HepG2 (cell line): ENCODE measurements around the gene CFAP91. TPM values are rescaled to one million over a fixed set of nuclear protein-coding genes. Genes with fewer than 3 reads are reported as not detected.

Source experiments
- ATAC-seq: fragments of 200-7000 bp; cut with Tn5 transposase; 3 replicates; pipeline ENCODE4 v1.9.1; 2020; ENCODE audit warnings: mild to moderate bottlenecking, moderate library complexity
- BruUV-seq: library from RNA; stranded (reverse); fragments of 400-500 nt; replicated peaks from 2 replicates; lab custom pipeline; 2021; lab: Mats Ljungman, UMichigan
- CTCF ChIA-PET: fragments of 300-600 bp; formaldehyde crosslinking; extraction: SDS; loops from one replicate; lab custom pipeline; 2021; ENCODE audit warnings: low total read pairs, inconsistent platforms, low intra/inter-chr PET ratio; lab: Yijun Ruan, JAX
- POLR2A ChIA-PET: fragments of 350-600 bp; sonication (Branson Sonifier 250); formaldehyde crosslinking; loops from one replicate; lab custom pipeline; 2020; ENCODE audit warnings: antibody characterized with exemption, inconsistent platforms; lab: Yijun Ruan, JAX
- DNase-seq: peaks from one replicate; pipeline ENCODE4 v3.0.0-alpha.2; 2015; ENCODE audit warnings: low spot score
- FAIRE-seq: peaks from 3 replicates; lab custom pipeline; 2011; peaks lifted over from hg19 to GRCh38; lab: Jason Lieb, UNC
- H2AFZ ChIP-seq: one replicate; pipeline ENCODE4 v1.6.1; 2011; ENCODE audit warnings: low read length, inconsistent platforms
- H3K27ac ChIP-seq: fragments of 300-600 bp; 3 replicates; pipeline ENCODE4 v1.8.0; 2011; ENCODE audit warnings: mixed run types, mild to moderate bottlenecking, mixed read lengths, low read length, inconsistent platforms; ENCODE audit not compliant: insufficient read depth; ENCODE audit errors: extremely low read length
- H3K27me3 ChIP-seq, 2 experiments: fragments of 200-600 bp in 1 of 2; 2 replicates in 1 of 2; 3 replicates in 1 of 2; pipeline versions ENCODE4 v1.6.0 to v1.8.0; 2011; ENCODE audit warnings: low read length in 2 of 2, mild to moderate bottlenecking in 2 of 2, moderate library complexity in 2 of 2, inconsistent platforms in 1 of 2; ENCODE audit not compliant: insufficient read depth in 2 of 2, control insufficient read depth in 1 of 2
- H3K36me3 ChIP-seq, 2 experiments: fragments of 200-600 bp in 1 of 2; replicated peaks in 1 of 2; 2 replicates in 1 of 2; 3 replicates in 1 of 2; pipeline versions ENCODE4 v1.5.1 to v1.8.0; 2011; ENCODE audit warnings: low read length in 2 of 2, inconsistent platforms in 1 of 2; ENCODE audit not compliant: insufficient read depth in 2 of 2, control insufficient read depth in 1 of 2
- H3K4me1 ChIP-seq: 2 replicates; pipeline ENCODE4 v1.5.1; 2012; ENCODE audit warnings: low read length, inconsistent platforms; ENCODE audit not compliant: insufficient read depth
- H3K4me2 ChIP-seq: 2 replicates; pipeline ENCODE4 v1.6.0; 2011; ENCODE audit warnings: low read depth, low read length, inconsistent platforms
- H3K4me3 ChIP-seq, 3 experiments: fragments of 200-600 bp in 1 of 3; sonication (generic), shearing (Covaris generic) in 1 of 3; replicated peaks in 1 of 3; 2 replicates each; pipeline ENCODE4 v1.5.1; 2011 to 2016; ENCODE audit warnings: low read length in 3 of 3, inconsistent platforms in 2 of 3, low read depth in 2 of 3, mild to moderate bottlenecking in 2 of 3, control low read depth in 1 of 3, mixed read lengths in 1 of 3; ENCODE audit not compliant: insufficient read depth in 1 of 3
- H3K79me2 ChIP-seq: one replicate; pipeline ENCODE4 v1.6.1; 2011; ENCODE audit warnings: low read length, inconsistent platforms; ENCODE audit not compliant: insufficient read depth
- H3K9ac ChIP-seq: 2 replicates; pipeline ENCODE4 v1.6.0; 2011; ENCODE audit warnings: mild to moderate bottlenecking, low read depth, low read length, inconsistent platforms; ENCODE audit not compliant: insufficient read depth
- H3K9me3 ChIP-seq: 2 replicates; pipeline ENCODE4 v1.5.1; 2012; ENCODE audit warnings: mild to moderate bottlenecking, low read length
- H4K20me1 ChIP-seq: 2 replicates; pipeline ENCODE4 v1.6.0; 2011; ENCODE audit warnings: inconsistent platforms, mild to moderate bottlenecking, low read length, moderate library complexity; ENCODE audit not compliant: insufficient read depth
- HNRNPH1 ChIP-seq: fragments of 200-400 bp; formaldehyde crosslinking; optimal IDR thresholded peaks from 2 replicates; pipeline ENCODE3; 2017; ENCODE audit warnings: mild to moderate bottlenecking, low read depth, low read length
- SALL1 ChIP-seq: sonication (generic); formaldehyde crosslinking; IDR thresholded peaks from 2 replicates; pipeline ENCODE4 v1.8.0; 2022; ENCODE audit warnings: mild to moderate bottlenecking, missing genetic modification reagents
- SKI ChIP-seq: fragments of 450-650 bp; IDR thresholded peaks from one replicate; pipeline ENCODE4 v1.6.1; 2018; ENCODE audit warnings: mild to moderate bottlenecking; ENCODE audit not compliant: partially characterized antibody
- SMAD1 ChIP-seq: sonication (generic); formaldehyde crosslinking; IDR thresholded peaks from 2 replicates; pipeline ENCODE4 v1.4.0; 2020; ENCODE audit warnings: missing genetic modification reagents, low read depth, mild to moderate bottlenecking, borderline replicate concordance
- WIZ ChIP-seq: sonication (generic); formaldehyde crosslinking; IDR thresholded peaks from 2 replicates; pipeline ENCODE4 v1.5.1; 2020; ENCODE audit warnings: mild to moderate bottlenecking, missing genetic modification reagents
- ZNF33B ChIP-seq: sonication (generic); formaldehyde crosslinking; IDR thresholded peaks from 2 replicates; pipeline ENCODE4 v1.5.1; 2020; ENCODE audit warnings: mild to moderate bottlenecking, missing genetic modification reagents
- ZNF703 ChIP-seq: sonication (generic); formaldehyde crosslinking; IDR thresholded peaks from 2 replicates; pipeline ENCODE4 v1.5.1; 2020; ENCODE audit warnings: missing genetic modification reagents, mild to moderate bottlenecking, moderate library complexity, borderline replicate concordance
- ZNF709 ChIP-seq: sonication (generic); formaldehyde crosslinking; IDR thresholded peaks from 2 replicates; pipeline ENCODE4 v1.5.0; 2020; ENCODE audit warnings: mild to moderate bottlenecking, missing genetic modification reagents
- WGBS: methylation state at CpG from one replicate; pipeline ENCODE4 v1.1.6; 2017; ENCODE audit warnings: low lambda C conversion rate; 5-methylcytosine and 5-hydroxymethylcytosine counted together
- in situ Hi-C: cut with HindIII; loops from 2 replicates; pipeline ENCODE4 v1.10.0; 2017; ENCODE audit warnings: low pct_unique_long_range_greater_than_20kb; ENCODE audit not compliant: extremely low pct_ligation_motif_present
- intact Hi-C: fragments of 100-400 bp; cut with micrococcal nuclease; formaldehyde crosslinking; loops from one replicate; pipeline ENCODE4 v1.10.0; 2022; ENCODE audit not compliant: unreplicated experiment
- polyA plus RNA-seq, 8 experiments: library from polyadenylated mRNA; depleted of rRNA in 3 of 8; stranded (reverse) in 7 of 8; unstranded in 1 of 8; fragments of >200 nt; fragmentation: Illumina TruSeq in 4 of 8; extraction: Trizol in 4 of 8; gene quantifications; 2 replicates each; pipeline versions ENCODE4 v1.2.1 to v1.2.3, GENCODE V29; 2011 to 2016; ENCODE audit warnings: low read depth in 4 of 8, missing spikeins in 1 of 8, mixed read lengths in 1 of 8; ENCODE audit not compliant: insufficient read depth in 1 of 8
- total RNA-seq, 5 experiments: library from RNA; depleted of rRNA; stranded (reverse); fragments of >200 nt; fragmentation: Illumina TruSeq; extraction: Trizol; gene quantifications; 2 replicates each; pipeline ENCODE4 v1.2.3, GENCODE V29; 2016; ENCODE audit warnings: low read depth in 1 of 5
- TF ChIP-seq, protein P1 (sequence below): conservative IDR thresholded peaks from 2 replicates; pipeline ENCODE4 v1.6.1; 2018; ENCODE audit warnings: missing genetic modification reagents

The CFAP91 gene
- total and polyA plus RNA-seq, 2 of the 13 experiments (the other 11 are each of a cell fraction or from before 2014, with no cell fraction given): not detected

DNA sequence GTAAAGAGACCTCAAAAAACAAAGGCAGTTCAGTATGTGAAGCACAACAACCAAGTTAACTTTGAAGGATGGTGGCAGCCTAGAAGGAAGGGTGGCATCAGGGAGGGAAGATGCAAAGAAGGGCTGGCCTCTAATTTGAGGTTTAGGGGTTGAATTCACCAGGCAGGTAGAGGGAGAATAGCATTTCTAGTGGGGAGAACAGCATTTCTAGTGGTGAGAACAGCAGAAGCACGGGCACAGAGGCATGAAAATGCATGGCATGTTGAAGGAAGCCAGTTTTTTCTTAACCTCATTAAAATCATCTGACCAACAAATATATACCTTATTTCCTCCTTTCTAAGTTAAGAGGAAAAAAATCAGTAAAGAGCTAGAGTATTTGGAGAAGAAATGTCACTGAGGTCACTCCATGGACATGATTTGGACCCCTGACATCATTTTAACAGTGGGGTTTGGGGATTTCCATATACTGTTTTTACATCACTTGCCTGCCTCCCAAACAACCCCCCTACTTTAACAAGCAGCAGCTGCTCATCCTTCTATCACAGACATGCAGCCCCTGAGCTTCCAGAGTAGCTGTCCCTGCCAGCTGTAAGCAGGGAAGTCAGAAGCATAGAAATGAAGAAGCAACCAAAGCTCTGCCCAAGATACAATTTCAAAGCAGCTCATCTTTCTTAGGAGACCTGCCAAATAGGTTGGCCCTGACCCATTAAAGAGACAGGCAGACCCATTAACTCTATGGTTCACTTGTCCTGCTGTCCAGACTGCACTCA lies 40.0 kb upstream of the CFAP91 start:
- TF ChIP-seq ZNF709 (CRISPR knock-in tag): no peak
- TF ChIP-seq ZNF33B (CRISPR knock-in tag): no peak
- TF ChIP-seq, protein P1, sequence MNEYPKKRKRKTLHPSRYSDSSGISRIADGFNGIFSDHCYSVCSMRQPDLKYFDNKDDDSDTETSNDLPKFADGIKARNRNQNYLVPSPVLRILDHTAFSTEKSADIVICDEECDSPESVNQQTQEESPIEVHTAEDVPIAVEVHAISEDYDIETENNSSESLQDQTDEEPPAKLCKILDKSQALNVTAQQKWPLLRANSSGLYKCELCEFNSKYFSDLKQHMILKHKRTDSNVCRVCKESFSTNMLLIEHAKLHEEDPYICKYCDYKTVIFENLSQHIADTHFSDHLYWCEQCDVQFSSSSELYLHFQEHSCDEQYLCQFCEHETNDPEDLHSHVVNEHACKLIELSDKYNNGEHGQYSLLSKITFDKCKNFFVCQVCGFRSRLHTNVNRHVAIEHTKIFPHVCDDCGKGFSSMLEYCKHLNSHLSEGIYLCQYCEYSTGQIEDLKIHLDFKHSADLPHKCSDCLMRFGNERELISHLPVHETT (CRISPR knock-in tag): no peak
- no peak for TF ChIP-seq WIZ (CRISPR knock-in tag)
- TF ChIP-seq ZNF703 (CRISPR knock-in tag): no peak
- TF ChIP-seq SMAD1 (CRISPR knock-in tag): no peak
- ChIA-PET POLR2A (no interaction called here), CTCF (no interaction called here)
- no peak overlapping the region for H3K27ac ChIP-seq
- no peak for DNase-seq
- in situ Hi-C loops: no loop called here
- H3K4me1 ChIP-seq: no peaks in the 10 kb centered on the region
- H3K4me3 ChIP-seq: no peak overlapping the region
- no peak for FAIRE-seq
- H3K4me2 ChIP-seq: no peak overlapping the region
- H2AFZ ChIP-seq: no peak overlapping the region
- H3K36me3 ChIP-seq: no peaks in the 10 kb centered on the region
- WGBS: 81% methylated on average over 1 of the region's 1 CpG
- H3K27me3 ChIP-seq: no peaks in the 10 kb centered on the region
- H4K20me1 ChIP-seq: no peaks in the 10 kb centered on the region
- H3K9ac ChIP-seq: no peak overlapping the region
- no peak for ATAC-seq
- H3K79me2 ChIP-seq: no peaks in the 10 kb centered on the region
- no TSS peak for BruUV-seq
- intact Hi-C loops: no loop called here
- H3K9me3 ChIP-seq: no peaks in the 10 kb centered on the region

DNA sequence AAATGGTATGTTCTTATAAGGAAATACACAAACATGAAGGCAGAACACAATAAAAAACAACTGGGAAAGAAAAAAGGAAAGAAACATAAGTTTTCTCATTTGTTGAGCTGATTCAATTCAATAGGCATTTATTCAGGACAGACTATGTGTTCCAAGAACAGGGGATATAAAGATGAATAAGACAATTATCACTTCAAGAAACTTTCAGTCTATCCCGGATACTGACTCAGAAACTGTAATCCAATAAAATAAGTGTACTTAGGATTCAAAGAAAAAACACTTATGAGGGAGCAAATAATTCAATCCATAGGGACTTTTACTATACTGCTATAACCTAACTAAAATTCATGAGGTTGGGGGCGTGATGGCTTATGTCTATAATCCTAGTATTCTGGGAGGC lies 38.9 kb upstream of the CFAP91 start:
- Histone ChIP-seq H3K9ac (no peak overlapping the region), H3K4me3 (no peak overlapping the region), H3K27ac (no peak overlapping the region), H3K79me2 (no peaks in the 10 kb centered on the region), H3K4me1 (no peaks in the 10 kb centered on the region), H3K27me3 (no peaks in the 10 kb centered on the region), H3K9me3 (no peaks in the 10 kb centered on the region), H3K4me2 (no peak overlapping the region), H2AFZ (no peak overlapping the region), H4K20me1 (no peaks in the 10 kb centered on the region), H3K36me3 (no peaks in the 10 kb centered on the region)
- ChIA-PET CTCF (no interaction called here), POLR2A (no interaction called here)
- DNase-seq: no peak
- ATAC-seq: no peak
- 97% methylated on average over 2 of the region's 2 CpGs for WGBS
- intact Hi-C loops: no loop called here
- BruUV-seq: no TSS peak
- TF ChIP-seq HNRNPH1 (no peak), SALL1 (no peak), SKI (no peak)
- FAIRE-seq: no peak
- in situ Hi-C loops: no loop called here
